ENCODE data around the gene ERCC6.

The ERCC6 gene

GRCh38 chr10:49534670-49535381, 4.1 kb downstream of the ERCC6 start:
- DNase-seq, result no peak
- TF ChIP-seq GATA1 (IDR thresholded peaks at IDR 0.05; ENCODE audit: low read depth, low read length), result no peak
- no peak for TF ChIP-seq POLR2A (IDR thresholded peaks at IDR 0.05; ENCODE audit: low read length)

GRCh38 chr10:49532461-49532860, 6.5 kb downstream of the ERCC6 start:
- DNase-seq, result no peak
- TF ChIP-seq POLR2A (IDR thresholded peaks at IDR 0.05; ENCODE audit: low read length) (no peak), GATA1 (IDR thresholded peaks at IDR 0.05; ENCODE audit: low read depth, low read length) (no peak)

- TF ChIP-seq GATA1 (IDR thresholded peaks at IDR 0.05; ENCODE audit: low read depth, low read length), result no peak
- no peak for TF ChIP-seq POLR2A (IDR thresholded peaks at IDR 0.05; ENCODE audit: low read length)
These were observed 9.9 kb downstream of the ERCC6 start for GRCh38 chr10:49528977-49529506.

GRCh38 chr10:49527850-49528249, 11.1 kb downstream of the ERCC6 start:
- TF ChIP-seq POLR2A (IDR thresholded peaks at IDR 0.05; ENCODE audit: low read length), result no peak
- no peak for TF ChIP-seq GATA1 (IDR thresholded peaks at IDR 0.05; ENCODE audit: low read depth, low read length)
- no peak for DNase-seq

More at GRCh38 chr10:49528977-49529506, 9.9 kb downstream of the ERCC6 start:
- no peak for DNase-seq

- TF ChIP-seq POLR2A (IDR thresholded peaks at IDR 0.05; ENCODE audit: low read length) (no peak), GATA1 (IDR thresholded peaks at IDR 0.05; ENCODE audit: low read depth, low read length) (no peak)
These were observed 11.9 kb downstream of the ERCC6 start for GRCh38 chr10:49527061-49527460.

GRCh38 chr10:49526619-49527018, 12.3 kb downstream of the ERCC6 start:
- no peak for TF ChIP-seq GATA1 (IDR thresholded peaks at IDR 0.05; ENCODE audit: low read depth, low read length)
- no peak for DNase-seq

More at GRCh38 chr10:49527061-49527460, 11.9 kb downstream of the ERCC6 start:
- peak in 1 of 2 experiments; percentile 14 for DNase-seq

GRCh38 chr10:49524496-49524895, 14.4 kb downstream of the ERCC6 start:
- TF ChIP-seq POLR2A (IDR thresholded peaks at IDR 0.05; ENCODE audit: low read length), result no peak
- DNase-seq, result no peak

GRCh38 chr10:49523301-49523700, 15.6 kb downstream of the ERCC6 start:
- DNase-seq, result no peak
- TF ChIP-seq GATA1 (IDR thresholded peaks at IDR 0.05; ENCODE audit: low read depth, low read length), result no peak
- no peak for TF ChIP-seq POLR2A (IDR thresholded peaks at IDR 0.05; ENCODE audit: low read length)

- DNase-seq, result no peak
- TF ChIP-seq POLR2A (IDR thresholded peaks at IDR 0.05; ENCODE audit: low read length) (no peak), GATA1 (IDR thresholded peaks at IDR 0.05; ENCODE audit: low read depth, low read length) (no peak)
These were observed 17.9 kb downstream of the ERCC6 start for GRCh38 chr10:49521062-49521461.

GRCh38 chr10:49520122-49520775, 18.7 kb downstream of the ERCC6 start:
- DNase-seq, result no peak
- no peak for TF ChIP-seq POLR2A (IDR thresholded peaks at IDR 0.05; ENCODE audit: low read length)
- no peak for TF ChIP-seq GATA1 (IDR thresholded peaks at IDR 0.05; ENCODE audit: low read depth, low read length)

GRCh38 chr10:49519717-49520116, 19.2 kb downstream of the ERCC6 start:
- TF ChIP-seq POLR2A (IDR thresholded peaks at IDR 0.05; ENCODE audit: low read length) (no peak), GATA1 (IDR thresholded peaks at IDR 0.05; ENCODE audit: low read depth, low read length) (no peak)

GRCh38 chr10:49518982-49519578, 19.8 kb downstream of the ERCC6 start:
- no peak for TF ChIP-seq GATA1 (IDR thresholded peaks at IDR 0.05; ENCODE audit: low read depth, low read length)
- no peak for TF ChIP-seq POLR2A (IDR thresholded peaks at IDR 0.05; ENCODE audit: low read length)
- DNase-seq, result peak; percentile 42 to 64

More at GRCh38 chr10:49519717-49520116, 19.2 kb downstream of the ERCC6 start:
- DNase-seq, result no peak

- no peak for DNase-seq
- TF ChIP-seq GATA1 (IDR thresholded peaks at IDR 0.05; ENCODE audit: low read depth, low read length) (no peak), POLR2A (IDR thresholded peaks at IDR 0.05; ENCODE audit: low read length) (no peak)
These were observed 20.4 kb downstream of the ERCC6 start for GRCh38 chr10:49518566-49518965.

- TF ChIP-seq GATA1 (IDR thresholded peaks at IDR 0.05; ENCODE audit: low read depth, low read length), result no peak
- TF ChIP-seq POLR2A (IDR thresholded peaks at IDR 0.05; ENCODE audit: low read length), result no peak
- no peak for DNase-seq
These were observed 22.5 kb downstream of the ERCC6 start for GRCh38 chr10:49516216-49516970.

Data from erythroblast (primary cell).